DMS153 treated with DMSO at 0.1 percent for 48 hours (cell line): ENCODE measurements around the gene POLR2L.
A peak's percentile ranks its signal among the peaks of the same experiment; 100 is the strongest.

Experiments
- DNase-seq: peaks from one replicate; lab custom pipeline; 2025; ENCODE audit not compliant: unreplicated experiment; lab: John Stamatoyannopoulos, UW

Gene POLR2L

GRCh38 chr11:842370-843002 lies at the start of gene POLR2L, which contains the start of gene TSPAN4:
TSS of gene POLR2L (minus strand) at chr11:842529. CDS start at chr11:842508, 21 bp downstream.
TSS of gene TSPAN4 (plus strand) at chr11:842852. CDS start at chr11:850305, 7,453 bp downstream.
- peak; percentile 46 for DNase-seq

- no peak for DNase-seq
Observed at GRCh38 chr11:890794-891540, 48.6 kb upstream of the POLR2L start.

- no peak for DNase-seq
Observed at GRCh38 chr11:889687-890475, 47.6 kb upstream of the POLR2L start.

GRCh38 chr11:889257-889656 lies 46.9 kb upstream of the POLR2L start:
- DNase-seq: no peak

- DNase-seq: no peak
Observed at GRCh38 chr11:888310-889212, 46.2 kb upstream of the POLR2L start.

GRCh38 chr11:887589-887988 lies 45.3 kb upstream of the POLR2L start:
- no peak for DNase-seq

GRCh38 chr11:886568-886967 lies 44.2 kb upstream of the POLR2L start:
- DNase-seq: no peak

- no peak for DNase-seq
Observed at GRCh38 chr11:884578-885070, 42.3 kb upstream of the POLR2L start.

GRCh38 chr11:883527-883926 lies 41.2 kb upstream of the POLR2L start:
- no peak for DNase-seq

GRCh38 chr11:882596-882995 lies 40.3 kb upstream of the POLR2L start:
- no peak for DNase-seq

GRCh38 chr11:880447-880846 lies 38.1 kb upstream of the POLR2L start:
- no peak for DNase-seq

- no peak for DNase-seq
Observed at GRCh38 chr11:877565-877964, 35.2 kb upstream of the POLR2L start.

GRCh38 chr11:876545-876944 lies 34.2 kb upstream of the POLR2L start:
- no peak for DNase-seq

- no peak for DNase-seq
Observed at GRCh38 chr11:875769-876301, 33.5 kb upstream of the POLR2L start.

- DNase-seq: no peak
Observed at GRCh38 chr11:875203-875602, 32.9 kb upstream of the POLR2L start.

- no peak for DNase-seq
Observed at GRCh38 chr11:873706-874105, 31.4 kb upstream of the POLR2L start.

- DNase-seq: no peak
Observed at GRCh38 chr11:872799-873198, 30.5 kb upstream of the POLR2L start.

GRCh38 chr11:871472-871871 lies 29.1 kb upstream of the POLR2L start:
- no peak for DNase-seq

GRCh38 chr11:870418-870817 lies 28.1 kb upstream of the POLR2L start:
- DNase-seq: no peak

GRCh38 chr11:870127-870413 lies 27.7 kb upstream of the POLR2L start:
- DNase-seq: no peak
